H4 (cell line): ENCODE results near the gene UPK3BL1. TPM values are rescaled to one million over a fixed set of nuclear protein-coding genes. Genes with fewer than 3 reads are reported as not detected.
"Not testable (repeated sequence)": the region's sequence is repeated elsewhere in the genome, so short reads cannot be mapped to it uniquely, and the experiment has no call there.

Source experiments
- DNase-seq: peaks from one replicate; pipeline ENCODE4 v3.0.0-alpha.2; 2015; ENCODE audit warnings: low spot score
- total RNA-seq: library from RNA; depleted of rRNA; stranded (reverse); fragments of >200 nt; shearing (Covaris generic); gene quantifications from 2 replicates; pipeline ENCODE4 v1.2.3, GENCODE V29; 2014

The UPK3BL1 gene
- total RNA-seq, 1 experiment from 2014 or later = 7.2 TPM

DNA sequence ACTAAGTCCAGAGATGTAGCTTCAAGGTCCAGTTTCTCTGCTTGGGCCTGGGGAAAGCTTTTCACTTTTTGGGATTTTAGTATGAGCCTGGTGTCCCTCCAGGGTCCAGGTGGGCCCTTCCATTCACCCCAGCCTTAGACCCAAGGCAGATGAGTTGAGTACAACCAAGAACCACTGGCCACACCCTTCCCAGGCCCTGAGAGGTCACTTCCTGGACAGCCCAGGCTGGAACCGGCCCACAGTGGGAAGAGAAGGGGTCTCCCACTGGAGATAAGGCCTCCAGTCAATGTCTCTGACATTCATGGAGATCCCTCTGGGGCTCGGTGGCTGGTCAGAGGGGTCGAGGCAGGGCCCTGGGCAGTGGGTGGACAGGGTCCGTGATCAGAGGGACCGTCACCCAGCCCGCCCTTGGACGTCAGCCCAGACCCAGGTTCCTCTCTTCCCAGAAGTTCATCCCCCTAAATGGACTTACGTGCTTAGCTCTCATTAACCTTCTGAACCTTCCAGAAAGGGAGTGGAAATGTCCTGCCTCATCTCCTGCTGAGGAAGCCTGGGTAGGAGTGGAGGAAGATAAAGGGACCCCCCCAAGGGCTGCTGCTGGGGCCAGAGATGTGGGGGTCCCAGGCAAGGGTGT, 15.2 kb downstream of the UPK3BL1 start:
- not testable (repeated sequence) for DNase-seq

- DNase-seq = not testable (repeated sequence)
Measured at GRCh38 chr7:102618122-102618521, 24.5 kb downstream of the UPK3BL1 start.

DNA sequence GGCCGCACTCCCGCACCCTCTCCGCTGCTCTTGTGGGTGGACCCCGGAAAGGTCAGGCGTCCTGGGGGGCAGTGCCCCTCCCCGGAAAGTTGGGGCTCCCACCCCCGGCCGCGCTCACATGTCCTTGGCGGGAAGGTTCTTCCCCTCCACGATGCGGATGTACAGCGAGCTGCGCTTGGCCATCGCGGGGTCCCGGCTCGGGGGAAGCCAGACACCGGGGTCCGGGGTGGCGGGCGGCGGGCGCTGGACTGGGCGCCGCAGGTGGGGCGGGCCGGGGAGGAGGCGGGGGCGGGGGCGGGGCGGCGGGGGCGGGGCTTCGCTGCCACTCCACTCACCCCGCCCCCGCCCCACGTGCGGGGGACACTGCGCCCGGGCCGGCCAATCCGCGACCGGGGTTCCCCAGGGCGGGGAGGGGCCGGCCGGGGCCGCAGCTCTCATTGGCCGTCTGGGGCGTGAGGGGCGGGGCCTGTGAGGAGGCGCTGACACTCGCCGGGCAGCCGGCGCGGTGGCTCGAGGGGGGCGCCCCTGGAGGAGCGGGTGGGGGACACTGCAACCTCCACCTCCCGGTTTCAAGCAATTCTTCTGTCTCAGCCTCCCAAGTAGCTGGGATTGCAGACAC, 26.0 kb downstream of the UPK3BL1 start, which contains the start of gene RASA4:
Gene RASA4 (minus strand): TSS at position 250 of the 619 bp plus-strand sequence. CDS start 67 bp downstream, at position 183.
- peak; percentile 1 for DNase-seq

DNA sequence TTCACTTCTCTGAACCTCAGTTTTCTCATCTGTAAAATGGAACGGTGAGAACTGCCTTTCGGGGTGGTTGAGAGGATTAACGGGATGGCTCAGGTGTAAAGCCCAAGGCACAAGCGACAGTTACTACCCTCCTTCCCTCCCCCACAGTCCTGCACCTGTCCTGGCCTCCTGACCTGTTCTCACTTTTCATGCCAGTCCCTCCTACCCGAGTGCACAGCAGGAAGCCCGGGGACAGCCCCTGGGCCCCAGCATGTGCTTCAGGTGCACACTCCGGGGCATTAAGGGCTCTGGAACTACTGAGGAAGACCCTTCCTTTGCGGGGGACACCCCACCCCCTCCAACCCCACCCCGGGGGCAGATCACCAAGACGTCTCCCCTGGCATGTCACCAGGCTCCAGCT, 26.7 kb downstream of the UPK3BL1 start:
- not testable (repeated sequence) for DNase-seq

DNA sequence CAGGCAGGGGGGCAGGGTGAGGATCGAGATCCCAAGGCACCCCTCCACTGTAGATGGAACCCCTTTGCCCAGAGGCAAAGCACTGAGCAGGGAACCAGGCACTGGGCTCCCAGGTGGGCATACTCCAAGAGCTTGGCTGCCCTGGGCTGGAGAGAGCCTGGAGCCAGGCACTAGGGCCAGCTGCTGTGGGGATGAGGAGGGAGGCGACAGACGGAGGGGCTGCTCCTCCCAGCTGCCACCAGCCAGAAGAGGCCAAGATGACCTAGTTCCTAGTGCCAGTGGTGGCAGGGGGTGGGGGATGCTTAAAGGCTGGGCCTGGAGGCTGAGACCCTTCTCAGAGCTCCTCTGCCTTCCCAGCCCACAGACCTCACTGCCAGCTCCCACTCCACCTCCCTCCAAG, 27.7 kb downstream of the UPK3BL1 start:
- not testable (repeated sequence) for DNase-seq

- DNase-seq = not testable (repeated sequence)
Measured at GRCh38 chr7:102614346-102614697, 28.3 kb downstream of the UPK3BL1 start.

DNA sequence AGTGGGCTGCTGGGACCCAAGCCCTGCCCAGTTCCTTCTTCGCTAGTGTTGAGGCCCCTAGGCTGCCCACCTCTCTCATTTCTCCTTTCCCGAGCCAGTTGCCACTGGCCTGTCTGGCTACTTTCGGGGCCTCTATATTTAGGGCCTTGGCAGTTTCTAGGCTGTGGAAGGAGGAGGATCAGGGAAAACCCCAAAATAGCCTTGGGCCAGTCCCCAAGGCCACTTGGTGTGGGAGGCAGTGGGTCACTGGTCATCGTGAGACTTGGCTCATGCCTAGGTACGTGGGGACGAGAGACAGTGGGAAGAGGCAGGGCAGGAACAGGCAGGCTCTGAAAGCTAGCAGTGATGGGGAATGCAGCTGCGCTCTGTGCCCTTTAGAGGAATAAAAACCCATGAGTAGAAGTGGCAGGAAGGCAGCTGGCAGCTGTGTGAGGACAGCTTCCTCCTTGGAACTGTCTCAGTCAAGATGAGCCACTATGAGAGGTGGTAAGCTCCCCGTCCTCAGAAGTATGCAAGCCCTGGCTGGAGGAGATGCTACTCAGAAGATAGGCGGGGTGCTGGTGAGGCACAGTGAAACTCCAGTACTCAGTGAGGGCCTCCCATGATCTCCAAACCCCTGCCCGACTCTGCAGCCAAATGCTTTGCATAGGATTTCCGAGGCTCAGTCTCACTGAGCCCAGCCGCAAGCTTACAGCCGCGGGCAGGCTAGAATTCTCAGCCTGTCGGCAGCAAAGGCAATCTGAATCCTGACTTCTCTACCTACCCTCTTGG, 28.8 kb downstream of the UPK3BL1 start:
- DNase-seq = not testable (repeated sequence)

- DNase-seq = peak; percentile 3
Measured at GRCh38 chr7:102611675-102612325, 30.8 kb downstream of the UPK3BL1 start.

GRCh38 chr7:102611013-102611674, 31.4 kb downstream of the UPK3BL1 start:
- DNase-seq = not testable (repeated sequence)

DNA sequence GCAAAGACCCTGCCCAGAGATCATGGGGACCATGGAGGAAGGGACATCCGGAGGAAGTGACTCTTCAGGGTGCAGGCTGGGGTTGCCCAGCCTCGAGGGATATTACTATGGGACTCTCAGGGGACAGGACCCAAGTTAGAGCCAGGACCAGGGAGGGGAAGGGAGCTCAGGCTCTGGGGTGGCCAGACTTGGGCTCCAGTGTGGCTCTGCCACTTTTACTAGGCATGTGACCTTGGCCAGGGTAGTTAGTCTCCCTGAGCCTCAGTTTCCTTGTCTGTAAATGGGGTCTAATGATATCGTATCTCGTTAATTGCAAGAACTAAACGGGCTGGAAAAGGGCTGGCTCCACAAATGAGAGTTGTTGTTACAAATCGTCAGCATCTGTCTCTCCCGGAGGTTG, 32.1 kb downstream of the UPK3BL1 start:
- DNase-seq = not testable (repeated sequence)

GRCh38 chr7:102609734-102610133, 32.9 kb downstream of the UPK3BL1 start:
- not testable (repeated sequence) for DNase-seq

DNA sequence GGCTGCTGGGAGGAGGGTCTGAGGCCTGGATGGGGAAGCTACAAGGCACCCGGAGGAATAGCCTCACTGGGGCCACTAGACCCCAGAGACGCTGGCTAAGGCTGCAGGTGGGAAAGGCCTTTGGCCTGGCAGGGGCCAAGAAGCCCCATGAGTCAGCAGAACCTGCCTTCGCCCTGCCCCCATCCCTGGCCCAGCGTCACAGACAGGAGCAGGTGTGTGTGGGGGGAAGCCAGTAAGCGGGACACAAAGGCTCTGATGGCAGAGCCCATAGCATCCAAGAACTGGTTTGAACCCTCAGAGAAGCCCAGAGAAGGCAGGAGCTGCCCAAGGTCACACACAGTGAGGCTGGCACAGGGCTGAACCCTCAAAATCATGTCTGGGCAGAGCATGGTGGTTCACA, 35.7 kb downstream of the UPK3BL1 start:
- DNase-seq = not testable (repeated sequence)

- DNase-seq = not testable (repeated sequence)
Measured at GRCh38 chr7:102604431-102605145, 38.0 kb downstream of the UPK3BL1 start.

DNA sequence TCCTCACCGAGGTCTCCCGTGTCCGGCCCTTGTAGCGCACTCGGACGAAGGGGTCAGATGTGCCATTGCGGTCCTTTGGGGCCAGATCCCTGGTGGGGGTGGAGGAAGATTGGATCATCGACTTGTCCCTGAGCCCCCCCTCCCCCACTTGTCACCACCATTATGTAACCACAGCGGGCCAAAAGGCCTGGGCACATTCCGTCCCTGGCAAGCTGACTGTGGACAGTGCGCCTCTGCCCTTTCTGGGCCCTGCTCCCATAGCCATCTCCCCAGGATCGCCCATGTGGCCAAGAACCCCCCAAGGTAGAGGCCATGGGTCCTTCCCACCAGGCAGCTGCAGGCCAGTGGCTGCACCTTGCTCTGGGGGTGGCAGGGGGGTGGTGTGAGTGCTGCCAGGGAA, 40.3 kb downstream of the UPK3BL1 start:
- DNase-seq = not testable (repeated sequence)

DNA sequence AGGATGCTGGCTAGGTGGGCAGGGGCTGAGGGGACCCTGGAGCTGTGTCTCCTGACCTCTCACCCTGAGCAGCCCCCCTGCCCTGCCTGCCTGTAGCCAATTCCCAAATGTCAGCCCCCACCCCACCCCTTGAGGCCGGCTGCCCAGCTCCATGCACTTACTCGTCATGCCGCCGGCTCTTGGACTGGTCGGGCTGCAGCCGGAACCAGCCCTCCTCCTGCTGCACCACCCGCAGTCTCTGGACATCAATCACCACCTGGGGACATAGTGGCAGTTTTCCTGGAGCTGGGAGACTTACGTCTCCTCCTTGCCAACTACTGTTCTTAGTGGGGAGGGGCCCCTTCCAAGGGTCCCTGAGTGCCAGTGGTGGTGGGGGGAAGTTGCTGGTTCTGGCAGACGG, 42.9 kb downstream of the UPK3BL1 start:
- DNase-seq = not testable (repeated sequence)

GRCh38 chr7:102596036-102596435, 46.6 kb downstream of the UPK3BL1 start:
- DNase-seq = not testable (repeated sequence)

DNA sequence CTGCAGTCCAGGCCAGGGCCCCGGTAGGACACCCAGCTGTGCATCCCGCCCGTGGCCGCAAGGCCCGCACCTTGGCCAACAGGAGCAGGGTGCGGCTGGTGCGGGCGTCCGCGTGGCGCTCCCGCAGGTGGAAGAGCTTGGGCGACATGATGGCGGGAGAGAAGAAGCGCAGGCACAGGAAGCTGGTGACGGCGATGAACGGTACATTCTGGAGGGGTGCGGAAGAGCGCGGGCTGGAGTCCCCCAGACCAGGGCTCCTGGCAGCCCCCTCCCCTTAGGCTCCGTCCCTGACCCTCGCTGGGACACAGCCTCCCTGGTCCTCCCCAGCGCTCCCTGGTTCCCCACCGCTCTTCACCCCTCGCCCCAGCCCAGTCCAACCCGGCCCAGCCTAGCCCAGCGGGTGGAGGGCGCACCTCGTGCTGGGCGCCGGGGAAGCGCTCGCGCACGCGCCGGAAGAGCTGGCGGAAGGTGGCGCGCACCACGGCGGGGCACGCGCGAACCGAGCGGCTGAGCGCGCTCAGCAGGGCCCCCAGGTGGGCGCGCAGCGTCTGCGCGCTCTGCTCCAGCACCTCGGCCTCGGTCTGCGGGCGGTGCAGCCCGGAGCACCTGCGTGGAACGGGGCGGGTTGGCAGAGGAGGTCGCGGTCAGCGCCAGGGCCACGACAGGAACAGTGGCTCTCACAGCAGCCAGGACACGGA, 48.8 kb downstream of the UPK3BL1 start:
- DNase-seq = not testable (repeated sequence)

- DNase-seq = not testable (repeated sequence)
Measured at GRCh38 chr7:102592477-102593019, 50.0 kb downstream of the UPK3BL1 start.

DNA sequence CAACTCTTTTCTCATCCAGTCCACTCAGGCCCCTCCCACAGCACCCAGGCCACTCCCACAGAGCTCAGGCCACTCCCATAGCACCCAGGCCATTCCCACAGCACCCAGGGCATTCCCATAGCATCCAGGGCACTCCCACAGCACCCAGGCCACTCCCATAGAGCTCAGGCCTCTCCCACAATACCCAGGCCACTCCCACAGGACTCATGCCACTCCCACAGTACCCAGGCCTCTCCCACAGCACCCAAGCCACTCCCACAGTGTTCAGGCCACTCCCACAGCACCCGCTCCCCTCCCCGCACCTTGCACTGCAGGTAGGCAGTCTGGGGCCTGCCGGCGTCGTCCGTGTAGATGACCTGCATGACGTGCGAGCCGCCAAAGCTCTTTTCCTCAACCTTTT, 52.7 kb downstream of the UPK3BL1 start:
- DNase-seq = not testable (repeated sequence)
